ENCODE data around the gene ANAPC15. TPM values are rescaled to one million over a fixed set of nuclear protein-coding genes. Genes with fewer than 3 reads are reported as not detected.
A peak's percentile ranks its signal among the peaks of the same experiment; 100 is the strongest.

ANAPC15 gene
- total and polyA plus RNA-seq, 2 of the 13 experiments (the other 11 are each of a cell fraction or from before 2014, with no cell fraction given), result 18.8 to 25.7 TPM

DNA sequence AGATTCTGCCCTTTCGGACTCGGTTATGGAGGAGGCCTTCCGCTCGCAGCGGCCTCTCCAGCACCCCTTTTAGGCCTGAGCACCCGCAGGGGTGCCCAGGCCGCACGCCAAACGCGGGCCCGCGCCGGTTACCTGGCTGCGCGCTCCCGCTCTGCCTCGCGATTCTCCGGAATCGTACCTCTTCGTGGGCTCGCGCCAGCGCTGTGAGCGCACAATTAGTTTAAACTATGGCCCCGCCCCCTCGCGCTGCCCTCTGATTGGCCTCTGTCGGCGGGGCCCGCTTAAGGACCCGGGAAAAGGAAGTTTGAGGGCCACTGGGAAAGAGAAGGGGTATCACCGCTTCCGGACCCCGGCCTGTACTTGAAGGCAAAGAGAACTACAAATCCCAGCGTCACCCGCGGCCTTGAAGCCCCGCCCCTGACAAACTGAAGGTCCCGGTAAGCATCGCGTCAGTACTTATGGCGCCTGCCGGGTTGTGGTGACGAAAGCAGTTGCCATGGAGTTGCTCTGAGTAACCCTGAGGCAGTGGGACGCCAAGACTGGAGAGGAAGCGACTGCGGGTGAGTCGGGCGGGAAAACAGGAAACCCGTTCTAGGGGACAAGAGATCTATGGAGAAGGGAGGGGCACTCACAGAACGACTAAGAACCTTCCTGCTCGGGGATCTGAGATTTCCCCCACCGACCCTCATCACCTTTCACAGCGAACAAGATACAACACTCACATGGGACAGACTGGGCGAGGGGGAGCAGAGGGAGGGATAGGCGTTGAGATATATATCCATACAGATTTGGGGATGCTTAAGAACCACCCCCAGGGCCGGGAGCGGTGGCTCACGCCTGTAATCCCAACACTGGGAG is 31.9 kb downstream of the ANAPC15 start, which contains the start of the genes LRRC51 and NUMA1 (continued):
- TF ChIP-seq ZNF441 (CRISPR knock-in tag; IDR thresholded peaks at IDR 0.05; ENCODE audit: borderline replicate concordance) (no peak), SNAI1 (CRISPR knock-in tag; IDR thresholded peaks at IDR 0.05; ENCODE audit: borderline replicate concordance) (no peak), POLR2A (IDR thresholded peaks at IDR 0.05; ENCODE audit: insufficient read depth in 1 of 2, low read depth in 2 of 2, low read length in 2 of 2) (peak; percentile 58 to 74; a peak in 2 of 4 replicates), ZKSCAN1 (IDR thresholded peaks at IDR 0.05; ENCODE audit: low read length) (no peak), KDM1A (CRISPR knock-in tag; IDR thresholded peaks at IDR 0.05) (no peak), ZFP37 (CRISPR knock-in tag; IDR thresholded peaks at IDR 0.05; ENCODE audit: borderline replicate concordance) (no peak), GATA4 (IDR thresholded peaks at IDR 0.05; ENCODE audit: borderline replicate concordance, low read depth) (no peak), HOXA3 (CRISPR knock-in tag; IDR thresholded peaks at IDR 0.05) (peak; percentile 99), JDP2 (CRISPR knock-in tag; IDR thresholded peaks at IDR 0.05; ENCODE audit: borderline replicate concordance) (no peak), ZNF296 (CRISPR knock-in tag; conservative IDR thresholded peaks at IDR 0.05) (no peak), ZNF3 (CRISPR knock-in tag; IDR thresholded peaks at IDR 0.05) (no peak), ZNF451 (CRISPR knock-in tag; IDR thresholded peaks at IDR 0.05) (no peak), KMT2B (CRISPR knock-in tag; IDR thresholded peaks at IDR 0.05) (no peak), SATB2 (CRISPR knock-in tag; IDR thresholded peaks at IDR 0.05) (no peak), ZNF317 (CRISPR knock-in tag; IDR thresholded peaks at IDR 0.05) (no peak), ZNF878 (CRISPR knock-in tag; IDR thresholded peaks at IDR 0.05) (peak; percentile 69; the same call in 1 of the 2 replicates), RFX3 (CRISPR knock-in tag; IDR thresholded peaks at IDR 0.05) (peak; percentile 91), ARNT (IDR thresholded peaks at IDR 0.05) (no peak), KLF16 (CRISPR knock-in tag; IDR thresholded peaks at IDR 0.05) (peak in 1 of 2 experiments; percentile 56; a peak in 2 of 4 replicates)
- TF ChIP-seq, protein P1, sequence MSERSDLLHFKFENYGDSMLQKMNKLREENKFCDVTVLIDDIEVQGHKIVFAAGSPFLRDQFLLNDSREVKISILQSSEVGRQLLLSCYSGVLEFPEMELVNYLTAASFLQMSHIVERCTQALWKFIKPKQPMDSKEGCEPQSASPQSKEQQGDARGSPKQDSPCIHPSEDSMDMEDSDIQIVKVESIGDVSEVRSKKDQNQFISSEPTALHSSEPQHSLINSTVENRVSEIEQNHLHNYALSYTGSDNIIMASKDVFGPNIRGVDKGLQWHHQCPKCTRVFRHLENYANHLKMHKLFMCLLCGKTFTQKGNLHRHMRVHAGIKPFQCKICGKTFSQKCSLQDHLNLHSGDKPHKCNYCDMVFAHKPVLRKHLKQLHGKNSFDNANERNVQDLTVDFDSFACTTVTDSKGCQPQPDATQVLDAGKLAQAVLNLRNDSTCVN (CRISPR knock-in tag; IDR thresholded peaks at IDR 0.05; ENCODE audit: borderline replicate concordance), result no peak
- TF ChIP-seq, protein P2, sequence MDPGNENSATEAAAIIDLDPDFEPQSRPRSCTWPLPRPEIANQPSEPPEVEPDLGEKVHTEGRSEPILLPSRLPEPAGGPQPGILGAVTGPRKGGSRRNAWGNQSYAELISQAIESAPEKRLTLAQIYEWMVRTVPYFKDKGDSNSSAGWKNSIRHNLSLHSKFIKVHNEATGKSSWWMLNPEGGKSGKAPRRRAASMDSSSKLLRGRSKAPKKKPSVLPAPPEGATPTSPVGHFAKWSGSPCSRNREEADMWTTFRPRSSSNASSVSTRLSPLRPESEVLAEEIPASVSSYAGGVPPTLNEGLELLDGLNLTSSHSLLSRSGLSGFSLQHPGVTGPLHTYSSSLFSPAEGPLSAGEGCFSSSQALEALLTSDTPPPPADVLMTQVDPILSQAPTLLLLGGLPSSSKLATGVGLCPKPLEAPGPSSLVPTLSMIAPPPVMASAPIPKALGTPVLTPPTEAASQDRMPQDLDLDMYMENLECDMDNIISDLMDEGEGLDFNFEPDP (CRISPR knock-in tag; conservative IDR thresholded peaks at IDR 0.05), result no peak
- TF ChIP-seq, protein P3, sequence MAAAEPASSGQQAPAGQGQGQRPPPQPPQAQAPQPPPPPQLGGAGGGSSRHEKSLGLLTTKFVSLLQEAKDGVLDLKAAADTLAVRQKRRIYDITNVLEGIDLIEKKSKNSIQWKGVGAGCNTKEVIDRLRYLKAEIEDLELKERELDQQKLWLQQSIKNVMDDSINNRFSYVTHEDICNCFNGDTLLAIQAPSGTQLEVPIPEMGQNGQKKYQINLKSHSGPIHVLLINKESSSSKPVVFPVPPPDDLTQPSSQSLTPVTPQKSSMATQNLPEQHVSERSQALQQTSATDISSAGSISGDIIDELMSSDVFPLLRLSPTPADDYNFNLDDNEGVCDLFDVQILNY (CRISPR knock-in tag; conservative IDR thresholded peaks at IDR 0.05), result peak; percentile 94
- TF ChIP-seq, protein P4, sequence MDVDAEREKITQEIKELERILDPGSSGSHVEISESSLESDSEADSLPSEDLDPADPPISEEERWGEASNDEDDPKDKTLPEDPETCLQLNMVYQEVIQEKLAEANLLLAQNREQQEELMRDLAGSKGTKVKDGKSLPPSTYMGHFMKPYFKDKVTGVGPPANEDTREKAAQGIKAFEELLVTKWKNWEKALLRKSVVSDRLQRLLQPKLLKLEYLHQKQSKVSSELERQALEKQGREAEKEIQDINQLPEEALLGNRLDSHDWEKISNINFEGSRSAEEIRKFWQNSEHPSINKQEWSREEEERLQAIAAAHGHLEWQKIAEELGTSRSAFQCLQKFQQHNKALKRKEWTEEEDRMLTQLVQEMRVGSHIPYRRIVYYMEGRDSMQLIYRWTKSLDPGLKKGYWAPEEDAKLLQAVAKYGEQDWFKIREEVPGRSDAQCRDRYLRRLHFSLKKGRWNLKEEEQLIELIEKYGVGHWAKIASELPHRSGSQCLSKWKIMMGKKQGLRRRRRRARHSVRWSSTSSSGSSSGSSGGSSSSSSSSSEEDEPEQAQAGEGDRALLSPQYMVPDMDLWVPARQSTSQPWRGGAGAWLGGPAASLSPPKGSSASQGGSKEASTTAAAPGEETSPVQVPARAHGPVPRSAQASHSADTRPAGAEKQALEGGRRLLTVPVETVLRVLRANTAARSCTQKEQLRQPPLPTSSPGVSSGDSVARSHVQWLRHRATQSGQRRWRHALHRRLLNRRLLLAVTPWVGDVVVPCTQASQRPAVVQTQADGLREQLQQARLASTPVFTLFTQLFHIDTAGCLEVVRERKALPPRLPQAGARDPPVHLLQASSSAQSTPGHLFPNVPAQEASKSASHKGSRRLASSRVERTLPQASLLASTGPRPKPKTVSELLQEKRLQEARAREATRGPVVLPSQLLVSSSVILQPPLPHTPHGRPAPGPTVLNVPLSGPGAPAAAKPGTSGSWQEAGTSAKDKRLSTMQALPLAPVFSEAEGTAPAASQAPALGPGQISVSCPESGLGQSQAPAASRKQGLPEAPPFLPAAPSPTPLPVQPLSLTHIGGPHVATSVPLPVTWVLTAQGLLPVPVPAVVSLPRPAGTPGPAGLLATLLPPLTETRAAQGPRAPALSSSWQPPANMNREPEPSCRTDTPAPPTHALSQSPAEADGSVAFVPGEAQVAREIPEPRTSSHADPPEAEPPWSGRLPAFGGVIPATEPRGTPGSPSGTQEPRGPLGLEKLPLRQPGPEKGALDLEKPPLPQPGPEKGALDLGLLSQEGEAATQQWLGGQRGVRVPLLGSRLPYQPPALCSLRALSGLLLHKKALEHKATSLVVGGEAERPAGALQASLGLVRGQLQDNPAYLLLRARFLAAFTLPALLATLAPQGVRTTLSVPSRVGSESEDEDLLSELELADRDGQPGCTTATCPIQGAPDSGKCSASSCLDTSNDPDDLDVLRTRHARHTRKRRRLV (CRISPR knock-in tag; IDR thresholded peaks at IDR 0.05), result 0 out of 2 replicates have a peak, but pooled peaks have one; percentile 19
